Eye (tissue), 1 donor: ENCODE results near the gene TSPAN3.

Experiments
- DNase-seq: peaks from one replicate; pipeline ENCODE4 v3.0.0-alpha.2; 2015

Gene TSPAN3

GRCh38 chr15:77002954-77003912, 67.7 kb downstream of the TSPAN3 start:
- no peak for DNase-seq

DNA sequence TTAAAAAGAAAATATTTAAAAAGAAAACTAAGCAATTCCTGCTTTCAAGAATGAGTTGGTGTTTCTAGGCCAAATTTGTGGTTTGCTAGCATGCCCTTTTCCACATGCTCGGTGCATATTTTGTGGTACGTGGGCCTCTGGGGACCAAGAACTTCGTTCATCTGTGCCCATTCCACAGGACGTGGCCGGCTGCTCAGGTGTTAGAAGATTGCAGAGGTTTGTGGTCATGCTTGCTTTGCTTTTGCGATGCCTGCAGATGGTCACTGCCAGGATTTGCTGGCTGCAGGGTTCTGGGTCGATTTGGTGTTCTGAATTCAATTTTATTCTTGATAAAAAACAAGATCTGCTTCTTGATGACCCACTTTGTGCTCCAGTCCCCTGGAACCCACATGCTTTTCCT, 68.5 kb downstream of the TSPAN3 start:
- DNase-seq, result no peak

DNA sequence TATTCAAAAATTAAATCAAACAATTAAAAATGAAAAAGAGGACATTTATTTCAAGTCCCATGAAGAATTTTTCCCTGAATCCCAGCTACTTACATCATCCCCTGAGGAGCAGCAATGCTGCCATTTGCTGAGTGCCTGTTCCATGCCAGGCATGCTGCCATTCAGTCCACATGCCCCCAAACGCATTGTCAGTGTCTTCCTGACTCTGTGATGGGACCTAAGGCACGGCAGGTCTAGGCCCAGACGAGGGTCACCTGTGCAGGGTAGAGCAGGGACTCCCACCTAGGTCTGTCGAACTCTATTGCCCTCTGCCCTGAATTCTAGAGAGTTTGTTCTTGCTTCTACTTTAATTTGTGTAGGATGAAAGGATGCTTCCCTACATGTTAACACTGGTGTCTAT, 68.9 kb downstream of the TSPAN3 start:
- DNase-seq, result no peak

DNA sequence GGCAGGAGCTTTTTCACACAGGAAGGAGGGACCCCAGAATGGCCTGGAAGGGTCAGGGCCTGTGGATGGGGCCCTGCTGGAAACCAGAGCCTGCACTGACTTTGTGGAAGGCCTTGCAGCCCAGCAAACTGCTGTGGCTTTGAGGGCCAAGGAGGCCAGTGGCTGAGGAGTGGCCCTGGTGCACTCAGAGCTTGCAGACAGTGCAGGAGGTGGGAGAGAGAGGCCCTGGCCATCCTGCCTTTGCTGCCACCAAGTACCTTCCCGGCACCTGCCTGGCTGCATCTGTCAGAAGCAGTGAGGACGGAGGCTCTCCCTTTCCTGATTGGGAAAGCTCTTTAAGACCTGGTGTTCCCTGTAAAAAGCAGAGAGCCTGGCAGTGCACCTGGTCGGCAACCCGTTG, 69.6 kb downstream of the TSPAN3 start:
- no peak for DNase-seq

- DNase-seq, result no peak
Observed at GRCh38 chr15:76999996-77000395, 70.9 kb downstream of the TSPAN3 start.

DNA sequence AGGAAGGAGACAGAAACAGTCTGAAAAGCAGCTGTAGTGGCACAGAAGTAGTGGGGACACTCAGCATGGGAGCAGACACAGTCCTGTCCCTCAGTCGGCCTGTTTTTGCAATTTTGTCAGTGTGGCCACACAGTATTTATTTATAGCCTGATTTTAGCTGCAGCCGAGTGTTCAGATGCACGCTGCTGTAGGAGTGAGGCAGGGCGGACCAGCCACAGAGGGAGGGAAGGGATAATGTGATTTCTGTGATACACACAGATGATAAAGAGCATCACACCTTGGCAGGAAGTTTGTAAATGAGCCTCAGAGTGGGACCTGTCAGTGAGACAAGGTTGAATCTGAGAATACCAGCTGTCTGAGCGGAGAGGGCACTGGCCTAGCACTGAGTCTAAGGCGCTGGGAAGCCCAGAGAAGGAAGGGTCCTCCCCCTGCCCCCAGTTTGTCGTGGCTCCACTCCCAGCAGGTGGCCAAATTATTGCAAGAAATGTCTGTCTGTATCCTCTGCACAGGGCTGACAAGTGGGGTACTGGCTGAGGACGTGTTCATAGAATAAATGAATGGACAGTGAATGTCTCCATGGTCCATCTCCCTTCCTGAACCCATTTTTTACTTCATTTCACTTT, 72.1 kb downstream of the TSPAN3 start:
- no peak for DNase-seq

DNA sequence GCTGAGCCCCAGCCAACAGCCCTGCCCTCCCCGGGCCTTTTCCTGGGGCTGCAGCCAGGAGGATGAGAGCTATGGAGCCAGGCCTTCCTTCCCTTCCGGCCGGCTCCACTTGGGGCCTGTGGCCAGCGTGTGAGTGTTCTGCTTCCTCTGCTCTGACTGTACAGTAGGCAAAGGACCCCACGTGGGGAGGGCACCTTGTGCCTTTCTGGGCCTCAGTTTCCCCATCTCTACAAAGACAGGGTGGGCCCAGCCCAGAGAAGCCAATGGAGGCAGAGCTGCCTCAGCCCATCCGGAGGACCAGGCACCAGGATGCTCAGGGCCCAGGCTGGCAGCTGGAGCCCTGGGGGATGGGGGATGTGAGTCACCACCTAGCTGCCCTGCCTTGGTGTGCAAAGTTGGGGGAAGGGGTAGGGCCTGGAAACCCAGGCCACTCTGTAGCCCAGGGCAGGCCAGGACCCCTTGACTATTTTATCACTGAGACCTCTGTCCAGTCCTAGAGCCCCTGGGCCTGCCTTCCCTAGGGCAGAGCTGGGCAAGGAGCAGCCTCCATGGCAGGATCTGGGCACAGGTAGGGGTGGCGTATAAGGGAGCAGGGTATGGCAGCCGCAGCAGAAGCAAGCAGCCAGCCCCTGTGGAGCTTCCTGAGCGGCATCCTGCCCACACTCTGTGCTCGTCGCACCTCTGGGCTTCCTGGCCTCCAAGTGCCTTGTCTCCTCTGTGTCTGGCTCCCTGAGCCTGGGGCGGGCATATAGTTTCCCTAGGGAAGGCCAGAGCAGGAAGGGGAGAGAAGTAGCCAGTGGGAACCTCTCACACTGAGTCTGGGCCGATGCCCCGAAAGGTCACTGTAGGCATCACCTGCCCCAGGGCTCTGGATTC, 74.1 kb downstream of the TSPAN3 start:
- no peak for DNase-seq

DNA sequence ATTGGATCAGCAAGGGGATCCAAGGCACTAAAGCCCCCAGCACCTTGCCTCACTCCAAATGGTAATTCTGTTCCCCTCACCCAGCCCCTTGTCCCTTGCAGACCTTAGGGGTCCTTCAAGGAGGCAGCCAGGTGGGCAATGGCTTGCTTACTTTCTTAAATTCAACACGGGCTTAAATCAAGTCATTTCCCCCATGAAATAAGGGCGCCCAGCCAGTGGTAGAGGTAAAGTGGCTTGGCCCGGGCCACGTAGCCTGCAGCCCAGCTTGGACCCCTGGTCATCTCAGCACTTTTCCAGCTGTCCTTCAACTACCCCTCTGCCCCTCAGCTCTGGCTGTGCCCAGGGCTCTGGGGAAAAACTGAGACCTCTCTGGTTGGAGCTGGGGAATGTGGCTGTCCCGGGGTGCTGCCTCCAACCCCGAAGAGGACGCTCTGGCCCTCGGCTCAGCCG, 74.8 kb downstream of the TSPAN3 start:
- DNase-seq, result no peak

DNA sequence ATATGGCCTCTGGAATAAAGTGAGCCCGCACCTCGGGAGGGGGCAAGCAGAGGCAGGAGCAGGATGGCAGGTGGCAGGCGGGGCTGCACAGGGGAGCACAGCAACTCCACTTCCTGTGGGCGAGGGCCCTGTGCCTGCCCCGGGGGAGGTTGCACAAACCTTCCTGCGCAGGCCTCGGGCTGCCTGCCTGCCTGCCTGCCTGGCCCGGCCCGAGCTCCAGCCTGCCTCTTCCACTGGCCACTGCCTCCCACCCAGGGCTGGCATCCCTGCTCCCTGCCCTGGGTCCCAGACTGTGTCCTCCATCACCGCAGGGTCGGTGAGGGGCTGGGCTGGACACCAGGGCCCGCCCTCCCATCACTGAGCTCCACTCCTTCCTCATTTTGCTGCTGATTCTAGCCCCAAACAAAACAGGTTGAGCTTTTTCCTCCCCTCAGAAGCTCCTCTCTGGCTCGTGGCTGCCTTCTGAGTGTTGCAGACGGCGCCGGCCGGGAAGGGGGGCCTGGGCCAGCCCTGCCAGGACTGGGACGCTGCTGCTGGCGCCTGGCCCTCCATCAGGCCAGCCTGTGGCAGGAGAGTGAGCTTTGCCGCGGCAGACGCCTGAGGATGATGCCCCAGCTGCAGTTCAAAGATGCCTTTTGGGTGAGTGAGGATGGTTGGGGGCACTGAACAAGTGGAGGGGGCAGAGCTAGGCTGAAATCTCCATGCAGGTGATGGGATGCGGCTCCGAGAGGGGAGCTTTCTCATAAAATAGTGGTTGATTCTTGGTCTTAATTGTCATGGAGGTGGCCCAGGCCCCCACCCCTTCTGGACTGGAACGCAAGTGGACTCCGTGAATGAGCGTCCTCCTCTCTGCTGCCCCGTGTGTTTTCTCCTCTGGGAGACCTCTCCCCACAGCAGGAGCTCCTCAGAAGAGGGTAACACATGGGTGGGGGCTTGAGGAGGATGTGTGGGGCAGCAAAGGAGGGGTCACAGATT, 75.7 kb downstream of the TSPAN3 start, which contains the start of gene PSTPIP1:
Gene PSTPIP1 (plus strand): TSS at position 156 of the 975 bp plus-strand sequence. CDS start 448 bp downstream, at position 604.
- peak; percentile 56 for DNase-seq

DNA sequence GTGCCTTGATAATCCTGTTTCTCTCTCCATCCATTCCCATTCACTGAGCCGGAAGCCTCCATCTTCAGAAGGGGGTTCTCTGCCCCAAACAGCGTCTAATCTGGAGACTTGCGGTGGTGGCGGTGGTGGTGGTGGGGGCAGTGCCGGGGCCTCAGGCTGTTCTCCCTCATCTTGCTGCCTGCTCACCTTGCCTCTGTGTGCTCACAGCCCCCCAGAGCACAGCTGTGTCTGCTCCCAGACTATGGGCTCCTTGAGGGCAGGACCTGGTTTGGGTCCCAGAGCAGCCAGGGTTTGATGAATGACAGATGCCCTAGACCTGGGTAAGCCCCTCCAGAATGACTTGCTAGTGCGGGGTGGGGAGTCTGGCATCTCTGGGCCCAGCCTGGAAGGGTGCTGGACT, 76.4 kb downstream of the TSPAN3 start:
- no peak for DNase-seq

DNA sequence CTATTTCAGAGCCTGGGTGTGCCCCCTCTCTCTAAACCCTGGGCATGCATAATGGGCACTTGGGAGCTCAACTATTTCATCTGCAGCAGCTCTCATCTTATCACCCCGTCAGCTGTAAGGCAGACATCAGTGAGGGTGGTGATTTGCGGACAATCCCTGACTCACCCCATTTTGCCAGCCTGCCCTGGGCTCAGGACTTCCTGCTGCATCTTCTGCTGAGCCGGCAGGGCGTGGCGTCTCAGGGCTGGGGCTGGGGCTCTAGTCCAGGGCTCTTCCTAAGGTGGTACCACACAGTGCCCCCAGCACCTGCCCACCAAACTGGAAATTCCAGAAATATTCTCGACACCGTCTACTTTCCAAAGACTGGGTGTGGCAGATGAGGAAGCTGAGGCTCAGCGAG, 76.9 kb downstream of the TSPAN3 start:
- DNase-seq, result no peak

GRCh38 chr15:76993114-76993725, 77.7 kb downstream of the TSPAN3 start:
- no peak for DNase-seq

DNA sequence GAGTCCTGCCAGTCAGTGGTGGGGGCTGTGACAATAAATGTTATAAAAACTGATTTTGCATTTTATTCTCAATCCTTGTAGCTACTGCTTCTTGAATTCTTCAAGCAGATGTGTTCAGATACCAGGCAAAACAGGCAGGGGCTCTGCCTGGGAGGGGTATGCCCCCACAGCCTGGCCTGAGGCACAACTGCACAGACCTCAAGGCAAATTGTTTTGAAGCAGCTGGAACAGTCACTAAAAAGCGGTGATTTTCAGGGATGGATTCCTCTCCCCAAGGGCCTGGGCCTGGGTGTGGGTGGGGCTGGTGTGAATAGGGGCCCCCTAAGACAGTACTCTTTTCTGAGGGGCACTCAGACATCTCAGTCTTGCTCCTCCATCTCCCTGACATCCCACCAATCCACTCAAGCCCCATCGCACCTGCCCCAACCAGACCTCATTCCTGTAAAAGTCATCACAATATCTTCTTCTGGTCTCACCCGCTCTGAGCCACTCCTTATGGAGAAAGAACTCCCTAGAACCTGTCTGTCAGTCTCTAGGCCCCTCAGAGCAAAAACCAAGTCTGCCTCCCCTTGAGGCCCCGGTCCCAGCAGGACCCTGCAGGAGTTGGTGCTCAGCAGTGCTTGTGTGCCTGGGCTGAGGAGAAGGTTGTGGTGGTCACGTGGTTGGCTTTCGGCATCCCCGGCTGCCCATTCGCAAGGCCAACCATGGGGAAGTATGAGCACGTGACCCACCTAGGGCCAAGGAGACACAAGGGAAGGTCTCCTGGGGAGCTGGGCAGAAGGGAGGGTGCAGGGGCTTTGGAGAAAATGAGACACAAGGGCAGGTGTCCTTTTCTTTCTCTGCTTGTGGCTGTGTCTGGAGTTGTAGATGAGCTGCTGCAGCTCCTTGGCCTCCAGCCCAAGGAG, 78.9 kb downstream of the TSPAN3 start:
- no peak for DNase-seq
